Right ventricle myocardium superior (tissue), 1 donor: ENCODE data around the gene UBA5. TPM values are rescaled to one million over a fixed set of nuclear protein-coding genes. Genes with fewer than 3 reads are reported as not detected.

Experiments used
- ATAC-seq: fragments of 200-7000 bp; cut with Tn5 transposase; one replicate; pipeline ENCODE4 v1.9.1; 2020; ENCODE audit warnings: mild to moderate bottlenecking; ENCODE audit not compliant: poor library complexity
- DNase-seq: peaks from one replicate; pipeline ENCODE4 v3.0.0-alpha.2; 2020
- intact Hi-C: fragments of 100-400 bp; cut with DNase I; formaldehyde crosslinking; loops from one replicate; pipeline ENCODE4 v1.11.2; 2022
- total RNA-seq: library from RNA; stranded (reverse); fragmentation: NEBNext Ultra II Directional; extraction: Animal tissue kit (Norgen Biotek cat#: 25700); gene quantifications from one replicate; pipeline ENCODE4 v1.2.1, GENCODE V29; 2021
- donor health status: DM: no; HTN: yes; CAD: no; lungs with severe emphysema.

UBA5 gene
- total RNA-seq, 1 donor from 2014 or later = 38.8 TPM

DNA sequence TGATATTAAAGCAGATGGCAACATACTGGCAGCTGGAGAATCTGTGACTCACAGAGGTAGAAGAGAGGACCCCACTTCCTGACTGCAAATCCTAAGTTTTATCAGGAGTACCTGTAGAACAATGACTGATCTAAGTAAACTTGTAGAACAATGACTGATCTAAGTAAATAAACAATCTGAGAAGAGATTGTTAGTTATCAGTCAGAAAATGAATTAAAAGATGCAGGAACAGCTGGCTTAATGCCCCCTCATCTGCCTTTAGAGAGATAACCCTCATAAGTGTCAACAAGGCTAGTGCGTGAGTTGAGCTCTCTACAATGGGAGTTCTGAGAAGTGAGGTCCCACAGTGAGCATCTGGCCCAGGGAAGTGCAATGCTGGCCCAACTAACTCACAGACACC is 15.1 kb upstream of the UBA5 start:
- DNase-seq = no peak
- no peak for ATAC-seq
- intact Hi-C loops = loop anchor here (2.0 kb wide), 1 partner anchor 112 kb away; no protein-coding TSS in a partner anchor

DNA sequence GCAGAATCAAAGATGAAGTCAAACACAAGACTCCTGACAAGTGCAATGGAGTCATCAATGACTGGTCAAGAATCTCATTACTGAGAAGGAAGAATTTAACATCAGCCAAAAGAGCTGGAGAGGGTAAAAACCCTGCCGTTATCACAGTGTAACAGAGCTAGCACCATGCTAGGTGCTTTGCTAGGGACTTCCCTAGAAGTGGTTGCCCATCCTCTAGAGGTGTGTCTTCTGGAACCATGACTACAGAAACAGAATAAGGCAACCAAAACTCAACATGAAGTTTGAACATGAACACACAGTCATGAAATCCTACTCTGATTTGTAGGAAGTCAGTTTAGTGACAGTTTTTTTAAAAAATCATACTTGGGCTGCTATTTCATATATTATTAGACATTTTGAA is 10.0 kb upstream of the UBA5 start:
- ATAC-seq (no peak), DNase-seq (no peak)
- intact Hi-C loops = no loop called here

DNA sequence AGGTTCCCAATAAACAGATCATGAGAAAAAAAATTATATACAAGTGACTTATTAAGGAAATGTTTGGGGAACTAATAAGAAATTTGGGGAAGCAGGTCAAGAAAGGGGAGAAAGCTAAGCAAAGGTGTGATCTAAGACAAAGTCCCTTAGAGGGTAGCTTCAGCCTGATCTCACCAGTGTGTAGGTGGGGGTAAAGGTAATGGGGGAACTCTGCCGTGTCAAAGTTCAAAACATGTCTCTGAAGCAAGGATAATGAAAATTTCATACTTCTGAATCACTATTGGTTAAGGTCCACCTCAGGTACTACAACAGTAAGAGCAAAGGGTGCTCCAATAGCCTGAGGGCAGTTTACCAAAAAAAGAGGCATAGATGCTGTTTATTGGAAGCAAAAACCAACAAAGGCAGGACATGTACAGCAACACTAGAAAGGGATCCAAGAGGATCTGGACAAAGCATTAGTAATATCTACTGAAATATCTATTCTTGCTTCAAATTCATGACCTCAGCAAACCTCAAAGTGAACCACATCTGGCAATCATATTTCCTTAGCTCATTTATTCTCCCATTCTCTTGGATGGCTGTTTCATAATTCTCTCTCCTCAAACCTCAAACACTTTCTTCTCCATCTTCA is 7.4 kb upstream of the UBA5 start:
- no peak for ATAC-seq
- no peak for DNase-seq
- intact Hi-C loops = no loop called here

DNA sequence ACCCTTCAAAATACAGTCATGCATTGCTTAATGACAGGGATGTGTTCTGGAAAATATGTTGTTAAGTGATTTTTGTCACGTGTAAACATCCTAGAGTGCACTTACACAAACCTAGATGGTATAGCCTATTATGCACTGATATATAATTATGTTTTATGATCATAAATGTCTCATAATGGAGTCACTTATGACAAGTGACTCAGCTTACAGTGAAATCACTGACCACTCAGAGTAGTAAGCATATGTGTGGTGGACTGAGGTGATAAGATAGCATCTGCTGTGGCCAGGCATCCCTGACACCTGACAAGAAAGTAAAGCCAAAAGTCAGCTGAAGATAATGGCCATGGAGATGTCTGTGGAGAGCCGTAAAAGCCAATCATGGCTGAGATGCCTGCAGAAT is 5.9 kb upstream of the UBA5 start:
- ATAC-seq (no peak), DNase-seq (no peak)
- intact Hi-C loops = no loop called here

DNA sequence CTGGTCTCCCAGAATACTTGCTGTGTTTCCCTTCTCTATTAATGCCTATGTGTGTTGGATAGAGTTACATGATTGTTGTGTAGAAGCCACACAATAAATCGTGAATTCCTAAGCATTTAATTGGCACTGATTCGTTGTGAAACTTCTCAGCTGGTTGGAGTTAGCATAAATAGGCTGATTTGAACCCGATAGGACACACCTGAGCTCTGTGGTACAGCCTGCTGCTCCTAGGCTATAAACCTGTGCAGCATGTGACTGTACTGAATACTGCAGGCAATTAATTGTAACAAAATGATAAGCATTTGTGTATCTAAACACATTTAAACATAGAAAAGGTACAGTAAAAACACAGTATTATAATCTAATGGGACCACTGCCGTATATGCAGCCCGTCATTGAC is 5.4 kb upstream of the UBA5 start:
- intact Hi-C loops = no loop called here
- no peak for DNase-seq
- ATAC-seq = no peak

DNA sequence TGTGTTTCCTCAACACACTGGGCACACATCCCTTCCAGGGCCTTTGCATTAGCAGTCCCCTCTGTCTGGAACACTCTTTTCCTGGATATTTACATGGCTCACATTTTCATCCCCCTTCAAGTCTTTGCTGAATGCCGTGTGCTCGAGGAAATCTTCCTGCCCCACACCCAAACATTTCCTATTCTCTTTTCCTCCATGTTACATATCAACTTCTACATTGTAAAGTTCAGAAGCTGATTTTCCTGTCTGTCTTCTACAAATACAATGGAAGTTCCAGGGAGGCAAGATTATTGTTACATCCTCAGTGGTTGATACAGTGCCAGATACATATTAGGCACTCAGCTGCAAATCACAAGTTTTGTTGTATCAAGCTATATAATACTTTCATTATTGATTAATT is 4.7 kb upstream of the UBA5 start:
- DNase-seq (no peak), ATAC-seq (no peak)
- intact Hi-C loops = no loop called here

DNA sequence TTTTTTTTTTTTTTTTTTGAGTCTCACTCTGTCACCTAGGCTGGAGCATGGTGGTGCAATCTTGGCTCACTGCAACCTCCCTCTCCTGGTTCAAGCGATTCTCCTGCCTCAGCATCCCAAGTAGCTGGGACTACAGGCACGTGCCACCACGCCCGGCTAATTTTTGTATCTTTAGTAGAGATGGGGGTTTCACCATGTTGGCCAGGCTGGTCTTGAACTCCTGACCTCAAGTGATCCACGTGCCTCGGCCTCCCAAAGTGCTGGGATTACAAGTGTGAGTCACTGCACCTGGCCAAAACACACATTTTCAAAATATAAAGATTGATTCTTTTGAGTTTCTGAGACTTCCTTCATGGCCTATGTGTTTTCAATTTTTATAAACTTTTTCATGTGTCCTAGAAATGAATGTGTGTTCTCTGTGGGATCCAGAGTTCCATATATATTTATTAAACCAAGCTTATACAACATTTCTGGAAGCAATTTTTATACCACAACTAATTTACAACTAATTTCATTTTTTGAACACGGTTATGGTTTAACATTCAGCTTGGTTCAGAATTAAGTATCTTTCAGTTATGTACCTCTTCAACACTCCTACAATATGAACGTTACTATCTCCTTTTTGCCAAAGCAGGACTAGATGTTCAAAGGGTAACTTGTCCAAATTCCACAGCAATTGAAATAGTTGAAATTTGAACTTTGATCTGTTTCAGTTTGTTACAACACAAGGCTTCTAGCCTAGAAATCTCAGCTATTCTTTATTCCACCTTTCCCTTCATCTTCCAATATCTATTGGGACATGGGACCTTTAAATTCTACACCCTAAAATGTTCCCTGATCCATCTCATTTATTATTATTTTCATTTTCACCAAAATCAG is 2.0 kb upstream of the UBA5 start:
- DNase-seq = no peak
- ATAC-seq = no peak
- intact Hi-C loops = no loop called here

DNA sequence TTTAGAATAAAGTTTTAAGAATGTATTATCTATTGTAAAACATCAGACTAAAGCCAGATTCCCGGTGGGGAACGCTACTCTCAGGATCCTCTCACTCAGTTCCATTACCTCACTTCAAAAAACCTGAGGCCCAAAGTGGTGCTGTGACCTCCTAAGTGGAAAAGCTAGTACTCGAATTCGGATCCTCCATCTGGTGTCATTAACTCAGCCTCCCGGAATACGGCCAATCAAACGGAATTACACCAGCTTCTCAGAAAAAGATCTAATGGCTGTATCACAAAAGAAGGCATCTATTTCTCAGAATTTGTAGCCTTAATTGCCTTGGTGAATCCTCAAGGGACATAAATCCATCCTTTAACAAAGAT is 1.1 kb upstream of the UBA5 start:
- intact Hi-C loops = no loop called here
- DNase-seq (no peak), ATAC-seq (no peak)

DNA sequence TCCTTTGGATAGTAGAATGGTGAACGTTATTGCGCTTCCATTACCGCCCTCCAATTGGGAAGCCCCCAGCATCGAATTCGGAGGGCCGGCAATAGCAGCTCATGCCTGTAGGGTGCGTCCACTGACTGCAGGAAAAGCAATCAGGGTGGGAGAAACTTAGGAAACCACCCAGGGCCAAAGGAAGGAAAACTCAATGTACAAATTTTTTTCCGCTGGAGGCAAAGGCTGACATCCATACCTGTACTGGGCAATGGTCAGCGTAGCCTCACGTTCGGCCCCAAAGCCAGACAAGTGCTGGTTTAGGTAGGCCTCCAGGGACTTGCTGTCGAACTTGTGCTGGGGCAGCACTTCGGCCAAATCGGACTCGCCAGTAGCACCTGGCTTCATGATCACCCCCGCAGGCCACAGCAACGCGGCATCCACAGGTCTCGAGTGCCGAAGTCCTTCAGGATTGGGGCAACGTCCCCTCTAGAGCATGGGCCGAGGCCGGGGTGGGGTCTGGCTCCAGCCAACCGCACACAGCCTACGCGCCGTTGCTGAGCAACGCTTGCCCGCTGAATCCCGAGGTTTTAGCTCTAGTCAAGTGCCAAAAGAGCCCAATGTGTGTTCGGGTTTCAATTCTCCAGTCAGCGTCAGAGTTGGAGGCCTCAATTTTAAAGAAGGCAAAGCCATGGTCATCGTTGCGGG is 621 bp upstream of the UBA5 start, which contains the start of gene ACAD11:
Gene ACAD11 (minus strand): TSS at position 445 of the 687 bp plus-strand sequence. CDS start 58 bp downstream, at position 387.
- intact Hi-C loops = no loop called here
- ATAC-seq = peak; percentile 83
- DNase-seq = peak; percentile 85

DNA sequence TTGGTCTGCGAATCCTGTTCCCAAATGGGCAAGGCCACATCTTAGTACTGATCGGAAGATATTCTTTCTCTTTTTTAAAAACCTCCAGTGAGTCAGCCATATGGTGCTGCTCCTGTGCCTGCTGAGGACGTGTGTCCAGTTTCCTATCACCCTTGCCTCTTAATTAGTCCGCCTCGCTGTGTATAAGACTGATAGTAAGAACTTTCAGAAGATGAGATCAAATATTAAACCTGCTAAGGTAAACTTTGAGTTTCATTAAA is 612 bp downstream of the UBA5 start:
- ATAC-seq = peak; percentile 9
- no peak for DNase-seq
- intact Hi-C loops = no loop called here

DNA sequence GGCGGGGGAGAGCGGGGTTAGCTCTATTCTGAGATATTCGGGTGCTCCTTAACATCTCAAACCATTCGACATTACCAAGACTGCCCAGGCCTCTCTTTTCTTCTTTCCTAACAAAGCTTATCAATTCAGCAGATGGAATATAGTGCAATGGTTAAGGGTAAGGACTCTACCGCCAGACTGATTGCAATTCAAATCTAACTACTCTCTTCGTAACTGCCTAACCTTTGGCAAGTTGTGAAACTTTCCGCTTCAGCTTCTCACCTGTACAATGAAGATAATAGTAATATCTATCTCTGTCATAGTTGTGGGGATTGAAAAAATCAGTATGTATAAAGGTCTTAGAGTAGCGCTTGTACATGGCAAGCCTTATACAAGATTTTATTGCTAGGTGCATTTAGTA is 972 bp downstream of the UBA5 start:
- no peak for DNase-seq
- no peak for ATAC-seq
- intact Hi-C loops = no loop called here

DNA sequence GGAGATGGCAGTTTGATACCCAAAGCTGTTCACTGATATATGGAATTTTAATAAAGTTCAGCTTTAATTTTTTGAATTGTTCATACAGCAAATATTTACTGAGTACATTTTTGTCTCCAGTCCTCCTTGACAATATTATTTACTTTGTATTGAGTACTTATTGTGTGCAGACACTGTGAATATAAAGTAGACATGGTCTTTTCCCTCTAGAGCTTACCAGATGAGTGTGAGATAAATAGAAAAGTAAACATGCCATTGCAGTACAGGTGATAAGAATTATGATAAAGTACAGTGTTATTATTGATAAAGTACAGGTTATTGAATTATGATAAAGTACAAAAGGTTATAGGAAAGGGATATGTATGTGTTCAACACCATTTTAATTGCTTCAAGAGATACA is 2.1 kb downstream of the UBA5 start:
- intact Hi-C loops = no loop called here
- DNase-seq = no peak
- no peak for ATAC-seq

DNA sequence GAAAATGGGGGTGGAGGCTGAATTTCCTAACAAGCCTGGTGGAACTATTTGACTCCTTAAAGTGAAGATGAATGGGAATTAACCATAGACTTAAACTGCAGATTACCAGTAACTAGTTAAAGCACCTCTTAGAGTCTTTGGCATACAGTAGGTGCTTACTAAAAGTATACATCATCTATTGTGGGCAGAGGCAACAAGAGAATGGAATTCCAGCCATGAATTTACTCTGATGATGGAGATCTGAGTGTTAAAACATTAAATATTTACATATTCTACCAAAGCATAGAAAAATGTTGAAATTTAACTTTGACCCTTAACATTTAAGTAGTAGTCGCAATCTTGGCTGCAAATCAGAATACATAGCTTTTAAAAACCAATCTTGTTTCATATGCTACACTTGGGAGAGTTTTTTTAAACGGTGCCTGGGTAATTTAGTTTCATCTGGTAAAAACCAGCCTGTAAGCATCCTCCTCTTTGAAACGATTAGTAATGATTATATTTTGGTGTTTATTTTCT is 5.2 kb downstream of the UBA5 start:
- no peak for ATAC-seq
- intact Hi-C loops = no loop called here

DNA sequence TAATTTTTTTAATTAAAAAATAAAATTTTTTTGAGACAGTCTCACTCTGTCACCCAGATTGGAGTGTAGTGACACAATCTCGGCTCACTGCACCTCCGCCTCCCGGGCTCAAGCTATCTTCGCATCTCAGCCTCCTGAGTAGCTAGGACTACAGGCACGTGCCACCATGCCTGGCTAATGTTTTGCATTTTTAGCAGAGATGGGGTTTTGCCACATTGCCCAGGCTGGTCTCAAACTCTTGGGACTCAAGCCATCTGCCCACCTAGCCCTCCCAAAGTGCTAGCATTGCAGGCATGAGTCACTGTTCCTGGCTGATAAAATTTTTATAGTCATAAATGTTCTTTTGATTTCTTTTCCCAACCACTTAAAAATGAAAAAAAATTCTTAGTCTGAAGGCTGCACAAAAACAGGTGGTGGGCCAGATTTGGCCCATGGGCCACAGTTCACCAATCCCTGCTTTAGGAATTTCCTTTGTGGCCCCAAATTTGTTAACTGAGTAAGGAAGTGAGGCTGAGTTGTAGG is 9.2 kb downstream of the UBA5 start:
- no peak for DNase-seq
- intact Hi-C loops = no loop called here
- no peak for ATAC-seq

More for the DNA sequence above, 5.2 kb downstream of the UBA5 start:
- DNase-seq = no peak

DNA sequence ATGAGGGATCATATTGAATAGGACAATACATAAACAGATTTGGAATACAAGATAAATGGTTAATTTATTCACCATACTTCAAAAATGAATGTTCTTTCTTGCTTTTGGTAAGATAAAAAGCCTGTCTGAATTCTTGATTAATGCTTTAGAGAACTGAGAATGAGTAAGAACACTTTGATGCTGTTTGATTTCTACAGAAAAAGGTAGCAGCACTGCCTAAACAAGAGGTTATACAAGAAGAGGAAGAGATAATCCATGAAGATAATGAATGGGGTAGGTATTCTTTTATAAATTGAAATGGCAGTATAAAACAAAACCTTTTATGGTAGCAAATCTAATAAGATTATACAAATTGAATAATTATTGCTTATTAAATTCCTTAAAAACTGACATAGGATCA is 15.3 kb downstream of the UBA5 start:
- intact Hi-C loops = no loop called here
- ATAC-seq (no peak), DNase-seq (no peak)

DNA sequence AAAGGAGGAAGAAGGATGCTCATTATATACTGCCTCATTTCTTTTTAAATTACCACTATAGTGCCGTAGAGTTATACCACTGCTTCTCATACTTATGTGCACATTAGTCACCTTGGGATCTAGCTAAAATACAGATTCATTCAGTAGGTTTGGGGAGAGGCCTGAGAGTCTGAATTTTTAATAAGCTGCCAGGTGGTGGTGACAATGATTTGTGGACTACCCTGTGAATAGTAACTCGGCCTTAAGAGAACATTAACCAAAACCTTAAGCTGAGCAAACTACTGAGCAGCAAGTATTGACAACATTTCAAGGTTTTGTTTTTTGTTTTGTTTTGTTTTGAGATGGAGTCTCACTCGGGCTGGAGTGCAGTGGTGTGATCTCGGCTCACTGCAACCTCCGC is 19.8 kb downstream of the UBA5 start:
- ATAC-seq (no peak), DNase-seq (no peak)
- intact Hi-C loops = no loop called here

DNA sequence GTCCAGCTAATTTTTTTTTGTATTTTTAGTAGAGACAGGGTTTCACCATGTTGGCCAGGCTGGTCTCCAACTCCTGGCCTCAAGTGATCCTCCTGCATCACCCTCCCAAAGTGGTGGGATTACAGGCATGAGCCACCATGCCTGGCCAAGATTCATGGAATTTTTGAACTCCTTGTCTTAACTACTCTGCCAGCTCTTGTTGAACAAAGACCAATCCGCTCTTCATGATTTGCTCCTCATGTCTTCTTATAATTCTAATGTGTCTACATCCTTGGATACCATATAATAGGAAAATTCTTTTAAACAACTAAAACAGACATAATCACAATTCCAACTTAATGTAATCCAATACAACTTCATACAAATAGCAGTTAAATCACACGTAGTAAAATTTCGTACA is 21.3 kb downstream of the UBA5 start:
- no peak for ATAC-seq
- intact Hi-C loops = no loop called here
- no peak for DNase-seq

DNA sequence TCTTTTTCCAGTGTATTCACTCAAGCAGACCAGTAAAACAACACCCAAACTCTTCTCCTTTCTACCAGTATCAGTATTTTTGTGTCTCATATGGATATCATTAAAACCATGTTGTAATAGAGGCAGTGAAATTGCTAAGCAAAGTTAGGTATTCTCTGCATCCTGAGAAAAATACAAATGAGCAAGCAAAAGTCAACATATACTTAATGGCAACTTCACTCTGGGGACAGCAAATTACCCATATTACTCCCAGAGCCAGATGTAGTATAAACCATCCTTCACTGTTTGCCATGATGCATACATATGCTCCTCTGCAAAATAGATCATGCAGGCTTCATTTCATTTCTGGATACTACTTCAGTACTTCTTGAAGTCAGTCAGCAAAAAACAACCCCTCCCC is 22.1 kb downstream of the UBA5 start:
- intact Hi-C loops = no loop called here
- DNase-seq (no peak), ATAC-seq (no peak)

DNA sequence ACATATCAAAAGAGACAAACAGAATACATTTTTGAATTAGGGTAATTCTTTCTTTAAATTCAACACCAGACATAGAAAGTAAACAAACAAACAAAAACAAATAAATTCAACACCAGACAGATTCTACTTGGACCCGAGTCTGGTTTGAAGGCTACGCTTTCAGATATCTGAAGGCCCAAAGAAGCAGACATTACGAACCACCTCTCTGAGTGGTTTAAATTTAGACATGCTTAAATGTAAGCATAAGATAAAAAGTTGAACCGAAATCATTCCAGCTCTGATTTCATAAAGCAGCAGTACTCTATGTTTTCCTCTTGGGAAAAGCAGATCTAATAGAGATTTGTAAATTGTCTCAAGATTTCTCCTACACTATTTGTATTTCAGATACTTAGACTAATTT is 29.9 kb downstream of the UBA5 start:
- intact Hi-C loops = no loop called here
- peak; percentile 60 for ATAC-seq
- no peak for DNase-seq

DNA sequence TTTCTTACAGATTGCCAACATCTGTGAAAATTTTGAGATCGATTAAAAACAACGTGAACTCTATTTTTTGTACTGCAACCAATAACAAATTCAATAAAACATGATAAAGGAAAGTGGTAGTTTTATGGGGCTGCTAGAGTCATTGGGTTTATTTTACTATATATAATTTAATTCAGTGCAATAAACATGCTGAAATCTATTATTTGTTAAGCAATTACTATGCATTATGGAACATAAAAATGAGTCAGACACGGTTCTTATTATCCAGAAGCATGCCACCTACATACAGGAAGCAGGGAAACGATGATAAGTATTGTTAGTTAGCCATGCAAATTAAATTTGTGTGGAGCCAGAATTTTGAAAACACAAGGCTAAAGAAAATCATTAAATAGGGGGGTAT is 34.9 kb downstream of the UBA5 start:
- intact Hi-C loops = no loop called here
- ATAC-seq (no peak), DNase-seq (no peak)
